HG03135 (cell line): ENCODE results near the gene FGF12.
A peak's percentile ranks its signal among the peaks of the same experiment; 100 is the strongest.

Experiments used
- ATAC-seq: cut with Tn5 transposase; IDR thresholded peaks from one replicate; pipeline ENCODE4 v1.9.1; 2021; ENCODE audit warnings: mild to moderate bottlenecking, moderate library complexity; ENCODE audit not compliant: unreplicated experiment

Gene FGF12

GRCh38 chr3:192155194-192155593 lies 572.1 kb downstream of the FGF12 start:
- ATAC-seq, result no peak

GRCh38 chr3:192133271-192133670 lies 594.1 kb downstream of the FGF12 start:
- ATAC-seq, result no peak

GRCh38 chr3:192130534-192131132 lies 596.7 kb downstream of the FGF12 start:
- peak; percentile 72 for ATAC-seq

GRCh38 chr3:192129586-192129985 lies 597.8 kb downstream of the FGF12 start:
- no peak for ATAC-seq

GRCh38 chr3:192128922-192129321 lies 598.4 kb downstream of the FGF12 start:
- no peak for ATAC-seq

GRCh38 chr3:192128060-192128459 lies 599.3 kb downstream of the FGF12 start:
- ATAC-seq, result peak; percentile 37

- peak; percentile 75 for ATAC-seq
Measured at GRCh38 chr3:192122832-192123594, 604.3 kb downstream of the FGF12 start.

- no peak for ATAC-seq
Measured at GRCh38 chr3:192121923-192122322, 605.4 kb downstream of the FGF12 start.

- ATAC-seq, result no peak
Measured at GRCh38 chr3:192108820-192109219, 618.5 kb downstream of the FGF12 start.

GRCh38 chr3:192106543-192106942 lies 620.8 kb downstream of the FGF12 start:
- no peak for ATAC-seq

GRCh38 chr3:192092388-192093005 lies 634.8 kb downstream of the FGF12 start:
- no peak for ATAC-seq

- ATAC-seq, result no peak
Measured at GRCh38 chr3:192091831-192092230, 635.5 kb downstream of the FGF12 start.

GRCh38 chr3:192090586-192090985 lies 636.8 kb downstream of the FGF12 start:
- ATAC-seq, result peak; percentile 73
